HG03175 (cell line): ENCODE measurements around the gene RUNX1.

Experiments
- ATAC-seq: cut with Tn5 transposase; IDR thresholded peaks from one replicate; pipeline ENCODE4 v1.9.1; 2021; ENCODE audit warnings: mild to moderate bottlenecking, moderate library complexity; ENCODE audit not compliant: unreplicated experiment

Gene RUNX1

GRCh38 chr21:35037384-35037765 is 11.7 kb downstream of the RUNX1 start:
- no peak for ATAC-seq

DNA sequence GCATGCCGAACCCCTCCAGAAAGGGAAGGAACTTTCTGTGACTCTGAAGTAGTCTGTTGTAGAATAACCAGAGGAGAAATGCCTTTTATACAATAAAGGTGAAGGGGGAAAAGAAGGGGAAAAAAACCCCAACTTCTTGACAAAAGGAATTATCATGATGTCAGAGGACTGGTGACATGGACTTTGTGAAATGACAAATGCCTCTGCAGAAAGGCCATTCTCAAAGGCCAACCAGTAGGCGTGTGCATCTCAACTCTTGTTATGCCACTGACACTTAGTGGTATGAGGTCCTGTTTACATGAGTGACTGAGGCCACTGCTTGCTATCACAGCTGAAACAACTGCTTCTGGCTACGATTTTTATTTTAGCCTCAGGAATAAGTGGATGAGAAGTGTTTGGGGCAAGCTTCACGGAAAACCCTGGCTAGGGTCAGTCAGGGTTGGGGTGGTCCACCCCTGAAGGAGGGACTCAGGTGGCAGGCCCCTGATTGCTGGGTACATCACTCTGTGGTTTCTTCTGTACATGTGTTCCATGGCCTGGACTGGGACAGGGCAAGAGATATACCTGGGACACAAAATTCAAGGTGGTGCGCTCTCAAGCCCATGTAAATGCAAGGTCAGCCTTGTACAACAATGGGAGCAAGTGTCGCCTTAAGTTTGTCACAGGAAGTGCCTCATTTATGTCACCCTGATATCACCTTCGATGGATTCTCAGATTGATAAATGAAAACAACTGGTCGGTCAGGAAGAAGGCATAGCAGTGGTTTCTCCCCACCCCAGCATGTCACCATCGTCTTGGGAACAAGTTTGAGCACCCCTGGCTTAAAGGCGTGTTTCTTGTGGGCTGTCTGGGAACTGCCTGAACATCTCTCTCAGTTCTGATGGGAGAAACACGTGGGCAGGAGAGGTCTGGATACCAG is 12.4 kb downstream of the RUNX1 start:
- no peak for ATAC-seq

- no peak for ATAC-seq
Measured at GRCh38 chr21:35035581-35035980, 13.5 kb downstream of the RUNX1 start.

DNA sequence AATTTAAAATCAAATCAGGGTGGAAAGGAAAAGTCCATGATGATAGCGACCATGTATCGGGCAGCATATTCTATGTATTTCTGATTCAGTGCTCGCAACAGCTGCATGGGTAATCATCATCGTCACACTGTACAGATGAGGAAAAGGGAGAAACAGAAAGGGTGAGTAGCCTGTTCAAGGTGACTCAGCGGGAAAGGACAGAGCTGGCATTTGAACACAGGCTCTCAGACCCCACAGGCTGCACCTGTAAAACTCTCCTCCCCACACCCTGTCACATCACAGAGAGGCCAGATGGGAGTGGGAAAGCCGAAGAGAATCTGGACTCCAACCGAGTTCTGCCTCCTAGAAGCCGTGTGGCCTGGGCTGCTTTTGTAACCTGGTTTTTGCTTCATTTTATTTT is 14.0 kb downstream of the RUNX1 start:
- ATAC-seq, result no peak

GRCh38 chr21:35034203-35034926 is 14.7 kb downstream of the RUNX1 start:
- no peak for ATAC-seq

- ATAC-seq, result no peak
Measured at GRCh38 chr21:35032474-35033263, 16.4 kb downstream of the RUNX1 start.

- ATAC-seq, result no peak
Measured at GRCh38 chr21:35028451-35028978, 20.6 kb downstream of the RUNX1 start.

DNA sequence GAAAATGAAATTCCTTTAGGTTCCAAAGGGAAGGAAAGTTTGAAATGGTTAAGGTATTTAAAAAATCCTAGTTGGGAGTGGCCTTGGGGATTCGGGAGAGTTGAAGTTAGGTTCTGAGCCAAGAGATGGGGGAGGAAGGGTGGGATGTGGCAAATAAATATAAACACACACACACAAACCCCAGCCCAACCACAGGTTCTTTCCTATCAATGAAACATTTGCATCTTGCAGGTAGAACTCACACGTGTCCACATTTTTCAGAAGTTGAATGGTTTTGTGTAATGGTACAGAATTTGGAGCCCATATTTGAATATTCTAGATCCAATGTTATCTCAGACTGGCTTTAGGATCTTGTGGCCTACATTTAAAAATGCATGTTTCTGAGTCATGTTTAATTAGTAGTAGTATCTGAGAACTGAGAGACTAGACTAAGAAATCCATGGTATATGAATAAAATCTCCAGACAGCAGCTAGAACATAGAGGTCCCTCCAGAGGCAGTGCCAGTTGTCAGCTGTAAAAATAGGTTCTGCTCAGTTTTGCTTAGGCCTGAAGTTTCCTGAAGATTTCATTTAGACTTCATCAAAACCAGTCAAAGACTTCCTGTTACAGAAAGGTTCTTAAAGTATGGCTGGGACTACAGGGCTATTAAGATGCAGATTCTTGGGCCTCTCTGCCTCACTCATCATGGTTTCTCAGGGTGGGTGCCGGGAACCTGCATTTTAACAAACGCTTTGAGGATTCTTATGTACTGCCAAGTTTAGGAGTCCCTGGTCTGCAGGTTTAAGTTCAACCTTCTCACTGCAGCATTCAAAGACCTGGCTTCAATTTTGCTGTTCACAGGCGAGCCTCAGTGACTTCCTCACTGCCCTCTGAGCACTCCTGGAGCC is 21.3 kb downstream of the RUNX1 start:
- no peak for ATAC-seq

DNA sequence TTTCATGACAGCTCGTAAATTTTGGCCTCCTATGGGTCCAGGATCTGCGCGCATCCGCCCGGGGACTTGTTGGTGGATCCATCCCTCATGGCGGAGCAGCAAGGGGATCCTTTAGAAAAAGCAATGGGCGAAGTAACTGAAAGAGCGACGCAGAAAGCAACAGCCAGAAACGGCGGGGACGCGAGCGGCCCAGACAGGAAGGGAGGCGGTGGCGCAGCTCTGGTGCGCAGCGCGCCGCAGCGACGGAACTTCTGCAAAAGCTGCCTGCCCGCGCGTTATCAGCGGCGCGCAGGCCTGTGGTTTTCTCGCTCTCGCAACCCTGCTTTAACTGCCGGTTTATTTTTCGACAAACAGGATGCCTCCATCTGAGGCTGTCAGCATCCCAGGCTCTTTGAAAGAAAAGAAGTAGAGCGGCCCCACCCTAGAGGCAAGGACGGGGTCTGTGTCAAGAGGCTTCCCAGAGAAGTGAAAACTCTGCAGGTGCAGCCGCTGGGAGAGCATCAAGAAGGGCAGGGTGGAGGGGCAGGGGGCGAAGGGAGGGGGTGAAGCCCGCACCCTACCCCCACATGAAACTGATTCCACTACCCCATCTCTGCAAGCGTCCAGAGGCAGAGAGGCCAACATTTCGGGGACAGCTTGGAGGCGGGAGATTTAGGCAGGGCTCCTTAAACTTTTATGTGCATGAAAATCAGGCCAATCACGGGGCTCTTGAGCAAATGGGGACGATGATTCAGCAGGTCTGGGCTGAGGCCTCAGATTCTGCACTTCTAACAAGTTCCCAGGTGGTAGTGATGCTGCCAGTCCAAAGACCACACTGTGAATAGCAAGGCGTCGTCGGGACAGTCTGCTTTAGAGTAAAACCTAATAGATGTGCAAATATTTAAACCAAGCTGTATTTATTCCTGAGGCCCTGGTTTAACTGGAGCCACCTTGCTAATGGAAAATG is 22.2 kb downstream of the RUNX1 start:
- peak; percentile 87 for ATAC-seq

- no peak for ATAC-seq
Measured at GRCh38 chr21:35026153-35026500, 23.0 kb downstream of the RUNX1 start.

GRCh38 chr21:35025206-35026152 is 23.6 kb downstream of the RUNX1 start:
- ATAC-seq, result no peak

- ATAC-seq, result no peak
Measured at GRCh38 chr21:35024513-35024912, 24.6 kb downstream of the RUNX1 start.

DNA sequence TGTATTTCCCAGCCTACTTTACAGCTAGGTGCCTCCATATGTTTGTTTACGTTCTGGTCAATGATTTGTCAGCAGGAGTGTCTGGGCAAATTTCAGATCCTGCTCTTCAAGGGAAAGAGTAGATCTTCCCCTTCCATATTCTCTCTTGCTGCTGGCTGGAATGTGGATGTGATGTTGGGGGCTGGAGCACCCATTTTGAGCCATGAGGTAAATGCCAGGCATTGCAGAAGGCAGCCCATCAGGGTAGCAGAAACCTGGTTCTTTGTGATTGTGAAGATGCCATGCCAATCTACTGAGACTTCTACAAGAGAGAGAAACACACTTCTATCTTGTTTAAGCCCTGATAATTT is 25.1 kb downstream of the RUNX1 start:
- ATAC-seq, result no peak

DNA sequence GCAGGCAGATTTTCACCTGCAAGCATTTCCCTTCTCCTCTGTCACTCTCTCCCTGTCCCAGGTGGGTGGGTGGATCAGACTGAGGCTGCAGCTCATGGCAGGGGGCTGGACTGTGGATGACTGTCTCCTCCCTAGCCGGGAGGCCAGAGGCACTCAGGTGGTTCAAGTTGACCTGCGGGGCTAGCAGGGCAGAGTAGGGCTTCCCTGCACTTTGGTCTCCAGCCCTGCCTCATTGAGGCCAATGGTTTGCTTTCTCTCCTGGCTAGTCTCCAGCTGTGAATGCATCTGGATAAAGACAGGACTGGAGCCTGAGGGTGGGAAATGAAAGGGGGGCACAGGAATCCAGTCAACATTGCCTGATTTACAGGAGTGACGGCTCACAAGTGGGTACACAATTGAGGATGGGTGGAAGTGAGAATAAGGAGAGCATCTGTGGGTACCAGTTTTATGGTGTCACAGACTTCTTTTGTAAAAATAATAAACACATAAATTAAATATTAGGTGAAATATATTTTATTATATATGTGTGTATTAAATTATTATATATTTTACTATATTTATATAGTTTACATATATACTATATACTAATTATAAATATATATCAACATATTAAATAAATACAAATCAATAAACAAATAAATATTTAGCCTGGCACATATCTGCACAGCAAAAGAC is 25.6 kb downstream of the RUNX1 start:
- ATAC-seq, result no peak

- ATAC-seq, result no peak
Measured at GRCh38 chr21:35021546-35021945, 27.6 kb downstream of the RUNX1 start.

- no peak for ATAC-seq
Measured at GRCh38 chr21:35020902-35021301, 28.2 kb downstream of the RUNX1 start.

GRCh38 chr21:35020436-35020835 is 28.7 kb downstream of the RUNX1 start:
- no peak for ATAC-seq

DNA sequence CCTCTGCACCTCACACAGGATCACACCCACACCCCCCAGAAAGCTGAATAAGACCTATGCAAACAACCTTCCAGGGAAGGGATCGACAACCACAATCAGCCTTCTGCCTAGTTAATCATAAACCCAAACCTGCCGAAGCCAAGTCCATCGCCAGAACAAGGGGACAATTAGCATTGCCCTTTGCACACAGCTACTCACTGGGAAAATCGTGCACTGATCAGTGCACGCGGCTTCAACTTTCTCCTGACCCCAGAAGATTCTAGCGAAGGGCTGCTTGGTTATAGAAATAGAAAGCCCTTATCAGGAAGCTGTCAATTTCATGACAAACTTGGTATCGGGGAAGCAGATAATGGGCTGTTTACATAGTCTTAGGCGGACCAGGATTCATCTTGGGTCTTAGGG is 29.5 kb downstream of the RUNX1 start:
- ATAC-seq, result no peak
